IPS-NIHi7 (cell line): ENCODE data around the gene CLDN15.
"Not testable (repeated sequence)": the region's sequence is repeated elsewhere in the genome, so short reads cannot be mapped to it uniquely, and the experiment has no call there.

Experiments used
- DNase-seq: peaks from one replicate; pipeline ENCODE4 v3.0.0; 2012; ENCODE audit warnings: mixed read lengths; ENCODE audit errors: extremely low spot score

The CLDN15 gene

GRCh38 chr7:101222275-101222830, 15.2 kb downstream of the CLDN15 start:
- DNase-seq = no peak

- DNase-seq = no peak
Observed at GRCh38 chr7:101220295-101220694, 17.3 kb downstream of the CLDN15 start.

- no peak for DNase-seq
Observed at GRCh38 chr7:101218236-101219125, 19.1 kb downstream of the CLDN15 start.

GRCh38 chr7:101217388-101218235, 20.0 kb downstream of the CLDN15 start, which contains the start of the genes PLOD3 and ZNHIT1:
Gene PLOD3, minus strand, starts transcription at chr7:101217581. Its CDS starts 307 bp downstream, at chr7:101217274.
Gene ZNHIT1, plus strand, starts transcription at chr7:101218165. Its CDS starts 31 bp downstream, at chr7:101218196.
- peak; percentile 99 for DNase-seq

GRCh38 chr7:101216860-101217387, 20.7 kb downstream of the CLDN15 start:
- DNase-seq = no peak

- DNase-seq = no peak
Observed at GRCh38 chr7:101216001-101216859, 21.4 kb downstream of the CLDN15 start.

- DNase-seq = no peak
Observed at GRCh38 chr7:101212014-101212413, 25.6 kb downstream of the CLDN15 start.

- no peak for DNase-seq
Observed at GRCh38 chr7:101211501-101211900, 26.1 kb downstream of the CLDN15 start.

GRCh38 chr7:101210143-101210542, 27.5 kb downstream of the CLDN15 start:
- DNase-seq = no peak

GRCh38 chr7:101208794-101209193, 28.8 kb downstream of the CLDN15 start:
- DNase-seq = no peak

GRCh38 chr7:101207459-101207858, 30.1 kb downstream of the CLDN15 start:
- DNase-seq = no peak

- DNase-seq = no peak
Observed at GRCh38 chr7:101206665-101207042, 30.9 kb downstream of the CLDN15 start.

- no peak for DNase-seq
Observed at GRCh38 chr7:101205901-101206664, 31.5 kb downstream of the CLDN15 start.

- not testable (repeated sequence) for DNase-seq
Observed at GRCh38 chr7:101203740-101204738, 33.6 kb downstream of the CLDN15 start.

GRCh38 chr7:101202603-101202918, 35.0 kb downstream of the CLDN15 start:
- no peak for DNase-seq

GRCh38 chr7:101201695-101202602, 35.7 kb downstream of the CLDN15 start:
- peak; percentile 57 for DNase-seq

GRCh38 chr7:101200862-101201599, 36.6 kb downstream of the CLDN15 start, which contains the start of gene MOGAT3:
Gene MOGAT3, minus strand, starts transcription at chr7:101201036. Its CDS starts 182 bp downstream, at chr7:101200854.
- no peak for DNase-seq
